Peyer's patch (tissue), 4 donors: Measurements from ENCODE around the gene GPLD1. TPM values are rescaled to one million over a fixed set of nuclear protein-coding genes. Genes with fewer than 3 reads are reported as not detected.
"Not testable (repeated sequence)": the region's sequence is repeated elsewhere in the genome, so short reads cannot be mapped to it uniquely, and the experiment has no call there.

ENCODE experiments used
- DNase-seq, 3 donors: peaks; one replicate each; pipeline ENCODE4 v3.0.0-alpha.2; 2017 to 2019
- H3K27ac ChIP-seq, 4 donors: fragments of 200-600 bp; sonication (generic); one replicate each; pipeline ENCODE4 v1.5.1; 2016 to 2019
- H3K27me3 ChIP-seq, 2 donors: fragments of 200-600 bp; sonication (generic); one replicate each; pipeline ENCODE4 v1.5.1; 2019
- H3K36me3 ChIP-seq, 3 donors: fragments of 200-600 bp; sonication (generic); one replicate each; pipeline ENCODE4 v1.5.1; 2016 to 2019
- H3K4me1 ChIP-seq, 4 donors: fragments of 200-600 bp; sonication (generic); one replicate each; pipeline ENCODE4 v1.5.1; 2016 to 2019
- H3K4me3 ChIP-seq, 4 donors: fragments of 200-600 bp; sonication (generic); 1 replicate in 3 of 4; 2 replicates in 1 of 4; pipeline ENCODE4 v1.5.1; 2016 to 2019; ENCODE audit warnings: mild to moderate bottlenecking in 1 of 4
- H3K9me3 ChIP-seq, 4 donors: fragments of 200-600 bp; sonication (generic); one replicate each; pipeline ENCODE4 v1.5.1; 2016 to 2019; ENCODE audit warnings: mild to moderate bottlenecking in 1 of 4
- POLR2A ChIP-seq, 2 donors: fragments of 450-650 bp; IDR thresholded peaks; one replicate each; pipeline ENCODE4 v1.5.1; 2017; ENCODE audit warnings: antibody characterized with exemption in 2 of 2, mild to moderate bottlenecking in 2 of 2, moderate library complexity in 2 of 2
- total RNA-seq, 4 donors: library from RNA; depleted of rRNA; stranded (reverse); fragments of >200 nt; gene quantifications; one replicate each; pipeline ENCODE4 v1.1.0, GENCODE V29; 2016
- TF ChIP-seq, protein P1 (sequence below), 6 experiments: fragments of 450-650 bp in 4 of 6; fragments of 200-600 bp in 2 of 6; sonication (generic) in 1 of 6; IDR thresholded peaks; one replicate each; pipeline ENCODE4 v1.5.1; 2017 to 2019; ENCODE audit warnings: antibody characterized with exemption in 6 of 6, mild to moderate bottlenecking in 3 of 6, moderate library complexity in 1 of 6

GPLD1 gene
- total RNA-seq, 4 donors from 2014 or later: 2.1 TPM; not detected in 3

DNA sequence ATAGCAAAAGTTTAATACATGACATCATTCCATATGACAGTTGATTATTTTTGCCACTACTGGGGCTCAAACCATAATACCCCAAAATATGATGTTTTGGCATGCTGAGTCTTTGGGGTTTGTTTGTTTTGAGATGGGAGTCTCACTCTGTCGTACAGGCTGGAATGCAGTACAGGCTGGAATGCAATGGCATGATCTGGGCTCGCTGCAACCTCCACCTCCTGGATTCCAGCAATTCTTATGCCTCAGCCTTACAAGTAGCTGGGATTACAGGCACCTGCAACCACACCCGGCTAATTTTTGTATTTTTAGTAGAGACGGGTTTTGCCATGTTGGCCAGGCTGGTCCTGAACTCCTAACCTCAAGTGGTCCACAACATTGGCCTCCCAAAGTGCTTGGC, 87.9 kb downstream of the GPLD1 start:
- Histone ChIP-seq H3K4me1 (peaks cover 0 to 14% (median 4%) of the 10 kb centered on the region in 4 donors), H3K9me3 (no peaks in the 10 kb centered on the region), H3K4me3 (no peak overlapping the region), H3K27ac (no peak overlapping the region), H3K36me3 (peaks cover 0 to 4% (median 0%) of the 10 kb centered on the region in 3 donors), H3K27me3 (no peaks in the 10 kb centered on the region)
- no peak for DNase-seq
- TF ChIP-seq POLR2A (IDR thresholded peaks at IDR 0.05): no peak
- TF ChIP-seq, protein P1, sequence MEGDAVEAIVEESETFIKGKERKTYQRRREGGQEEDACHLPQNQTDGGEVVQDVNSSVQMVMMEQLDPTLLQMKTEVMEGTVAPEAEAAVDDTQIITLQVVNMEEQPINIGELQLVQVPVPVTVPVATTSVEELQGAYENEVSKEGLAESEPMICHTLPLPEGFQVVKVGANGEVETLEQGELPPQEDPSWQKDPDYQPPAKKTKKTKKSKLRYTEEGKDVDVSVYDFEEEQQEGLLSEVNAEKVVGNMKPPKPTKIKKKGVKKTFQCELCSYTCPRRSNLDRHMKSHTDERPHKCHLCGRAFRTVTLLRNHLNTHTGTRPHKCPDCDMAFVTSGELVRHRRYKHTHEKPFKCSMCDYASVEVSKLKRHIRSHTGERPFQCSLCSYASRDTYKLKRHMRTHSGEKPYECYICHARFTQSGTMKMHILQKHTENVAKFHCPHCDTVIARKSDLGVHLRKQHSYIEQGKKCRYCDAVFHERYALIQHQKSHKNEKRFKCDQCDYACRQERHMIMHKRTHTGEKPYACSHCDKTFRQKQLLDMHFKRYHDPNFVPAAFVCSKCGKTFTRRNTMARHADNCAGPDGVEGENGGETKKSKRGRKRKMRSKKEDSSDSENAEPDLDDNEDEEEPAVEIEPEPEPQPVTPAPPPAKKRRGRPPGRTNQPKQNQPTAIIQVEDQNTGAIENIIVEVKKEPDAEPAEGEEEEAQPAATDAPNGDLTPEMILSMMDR (IDR thresholded peaks at IDR 0.05): no peak

GRCh38 chr6:24400045-24401039, 89.0 kb downstream of the GPLD1 start:
- not testable (repeated sequence) for H3K36me3 ChIP-seq, H3K27me3 ChIP-seq, DNase-seq, H3K4me3 ChIP-seq, H3K27ac ChIP-seq, H3K9me3 ChIP-seq
- peaks cover 0 to 14% (median 4%) of the 10 kb centered on the region in 4 donors for H3K4me1 ChIP-seq

GRCh38 chr6:24397631-24398030, 91.7 kb downstream of the GPLD1 start:
- Histone ChIP-seq H3K36me3 (no peaks in the 10 kb centered on the region), H3K27me3 (no peaks in the 10 kb centered on the region), H3K4me3 (no peak overlapping the region), H3K4me1 (peaks cover 0 to 6% (median 0%) of the 10 kb centered on the region in 4 donors), H3K9me3 (no peaks in the 10 kb centered on the region), H3K27ac (no peak overlapping the region)
- DNase-seq: no peak
- no peak for TF ChIP-seq POLR2A (IDR thresholded peaks at IDR 0.05)
- TF ChIP-seq, protein P1 (IDR thresholded peaks at IDR 0.05): no peak

DNA sequence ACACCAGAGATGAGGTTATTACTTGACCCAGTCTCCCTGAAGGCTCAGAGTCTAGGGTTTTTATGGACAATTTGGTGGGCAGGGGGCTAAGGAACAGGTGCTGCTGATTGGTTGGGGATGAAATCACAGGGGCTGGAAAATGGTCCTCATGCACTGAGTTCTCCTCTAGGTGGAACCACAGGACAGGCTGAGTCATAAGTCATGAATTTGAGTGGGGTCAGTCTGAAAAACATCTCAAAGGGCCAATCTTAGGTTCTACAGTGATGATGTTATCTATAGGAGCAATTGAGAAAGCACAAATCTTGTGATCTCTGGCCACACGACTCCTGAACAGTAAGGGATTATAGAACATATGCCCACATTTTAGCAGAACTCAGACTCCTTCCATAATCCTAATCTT, 92.6 kb downstream of the GPLD1 start:
- H3K36me3 ChIP-seq: no peaks in the 10 kb centered on the region
- H3K27ac ChIP-seq: no peak overlapping the region
- H3K27me3 ChIP-seq: no peaks in the 10 kb centered on the region
- DNase-seq: no peak
- no peaks in the 10 kb centered on the region for H3K4me1 ChIP-seq
- TF ChIP-seq POLR2A (IDR thresholded peaks at IDR 0.05): no peak
- TF ChIP-seq, protein P1 (IDR thresholded peaks at IDR 0.05): no peak
- H3K9me3 ChIP-seq: no peaks in the 10 kb centered on the region
- H3K4me3 ChIP-seq: no peak overlapping the region

GRCh38 chr6:24394780-24395437, 94.5 kb downstream of the GPLD1 start:
- Histone ChIP-seq H3K9me3 (no peaks in the 10 kb centered on the region), H3K4me1 (no peaks in the 10 kb centered on the region), H3K27ac (no peak overlapping the region), H3K27me3 (no peaks in the 10 kb centered on the region), H3K4me3 (no peak overlapping the region), H3K36me3 (no peaks in the 10 kb centered on the region)
- no peak for DNase-seq
- no peak for TF ChIP-seq POLR2A (IDR thresholded peaks at IDR 0.05)
- TF ChIP-seq, protein P1 (IDR thresholded peaks at IDR 0.05): no peak
